ENCODE results near the gene RSRP1.

The RSRP1 gene

GRCh38 chr1:25219661-25220251 is 27.5 kb downstream of the RSRP1 start:
- DNase-seq (ENCODE audit: low read depth in 1 of 2, low spot score in 1 of 2): no peak

DNA sequence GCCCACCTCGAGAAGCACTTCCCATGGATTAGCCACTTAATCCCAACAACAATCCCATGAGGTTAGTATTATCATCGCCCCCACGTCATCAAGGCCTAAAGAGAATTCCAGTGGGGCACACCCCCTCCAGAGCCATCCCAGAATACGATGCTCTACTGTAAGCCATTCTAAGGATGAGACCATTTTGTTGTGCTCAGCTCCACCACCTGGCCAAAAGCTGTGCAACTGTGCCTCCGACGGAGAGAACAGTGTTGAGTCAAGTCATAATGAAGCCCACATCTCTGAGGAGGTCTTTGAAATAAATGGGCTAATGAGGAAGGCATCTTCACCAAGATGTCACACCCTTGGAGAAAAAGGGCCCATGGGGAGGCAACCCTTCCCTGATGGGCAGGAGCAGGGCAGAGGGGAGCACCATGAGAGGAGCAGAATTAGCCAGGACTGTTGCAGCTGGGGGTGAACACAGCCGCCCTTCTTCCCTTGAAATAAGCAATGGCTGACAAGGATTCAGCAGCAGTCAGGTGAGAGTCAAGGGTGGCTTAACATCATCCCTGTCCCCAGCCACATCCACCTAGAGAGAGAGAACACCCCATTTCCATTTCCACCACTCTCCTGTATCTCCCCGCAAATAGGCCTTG is 29.5 kb downstream of the RSRP1 start:
- DNase-seq (ENCODE audit: low read depth in 1 of 2, low spot score in 1 of 2): no peak

- DNase-seq (ENCODE audit: low read depth in 1 of 2, low spot score in 1 of 2): no peak
Observed at GRCh38 chr1:25217015-25217414, 30.2 kb downstream of the RSRP1 start.

DNA sequence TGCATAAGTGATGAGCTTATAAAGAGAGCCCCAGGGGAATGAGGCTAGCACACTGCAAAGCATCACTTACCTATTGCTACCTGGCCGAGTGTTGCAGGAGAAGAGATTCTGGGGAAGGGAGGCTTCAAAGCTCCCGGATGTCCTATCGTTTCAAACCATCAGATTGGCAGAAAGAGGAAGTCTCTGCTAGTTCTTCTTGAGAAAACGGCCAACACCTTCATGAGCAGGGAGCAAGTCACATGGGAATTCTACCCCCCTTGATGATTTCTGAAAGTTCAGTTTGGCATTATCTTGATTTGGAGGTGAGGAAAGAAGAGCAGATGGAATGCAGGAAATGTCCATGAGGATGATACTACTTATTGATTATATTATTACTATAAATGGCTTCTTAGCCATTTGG is 31.1 kb downstream of the RSRP1 start:
- DNase-seq (ENCODE audit: low read depth in 1 of 2, low spot score in 1 of 2): no peak

GRCh38 chr1:25212725-25213124 is 34.5 kb downstream of the RSRP1 start:
- no peak for DNase-seq (ENCODE audit: low read depth in 1 of 2, low spot score in 1 of 2)

DNA sequence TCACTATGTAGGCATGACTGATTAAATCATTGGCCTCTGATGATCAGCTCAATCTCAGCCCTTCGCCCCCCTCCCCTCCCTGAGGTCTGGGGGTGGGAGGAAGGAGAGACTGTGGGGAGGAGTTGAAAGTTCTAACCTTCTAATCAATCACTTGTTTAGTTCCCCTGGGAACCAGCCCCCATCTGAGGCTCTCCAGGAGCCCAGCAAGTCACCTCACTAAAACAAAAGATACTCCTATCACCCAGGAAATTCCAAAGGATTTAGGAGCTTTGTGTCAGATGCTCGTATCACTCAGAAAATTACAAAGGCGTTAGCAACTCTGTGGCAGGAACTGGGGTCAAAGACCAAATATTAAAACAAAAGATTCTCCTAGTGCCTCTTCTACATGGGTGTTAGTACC is 36.5 kb downstream of the RSRP1 start:
- no peak for DNase-seq (ENCODE audit: low read depth in 1 of 2, low spot score in 1 of 2)

- no peak for DNase-seq (ENCODE audit: low read depth in 1 of 2, low spot score in 1 of 2)
Observed at GRCh38 chr1:25209516-25209915, 37.7 kb downstream of the RSRP1 start.

DNA sequence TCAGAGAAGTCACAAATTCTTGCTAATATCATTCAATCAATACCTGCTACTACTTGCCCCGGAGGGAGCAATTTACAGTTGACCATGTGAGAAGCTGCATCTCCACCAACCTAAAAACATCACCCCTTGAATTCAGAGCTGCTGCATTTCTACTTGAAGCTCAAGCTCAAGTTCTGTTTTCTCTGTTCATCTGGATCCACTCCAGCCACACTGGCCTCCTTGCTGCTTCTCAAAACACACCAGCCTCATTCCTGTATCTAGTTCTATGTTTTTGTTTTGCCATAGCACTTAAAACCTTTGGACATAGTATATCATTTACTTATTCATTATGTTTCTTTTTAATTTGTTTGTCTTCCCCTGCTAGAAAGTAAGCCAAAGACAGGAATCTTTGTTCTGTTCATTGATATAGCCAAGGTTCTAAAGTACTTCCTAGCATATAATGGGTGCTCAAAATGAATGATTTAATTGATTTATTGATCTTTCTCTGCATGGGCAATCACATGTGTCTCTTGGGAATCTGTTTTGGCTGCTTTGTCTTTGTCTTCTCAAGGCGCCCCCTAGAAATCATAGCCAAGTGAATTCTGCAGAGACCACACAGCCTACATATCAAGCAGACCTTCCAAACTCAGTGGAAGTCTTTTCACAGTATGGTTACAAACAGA is 38.6 kb downstream of the RSRP1 start:
- DNase-seq (ENCODE audit: low read depth in 1 of 2, low spot score in 1 of 2): no peak

DNA sequence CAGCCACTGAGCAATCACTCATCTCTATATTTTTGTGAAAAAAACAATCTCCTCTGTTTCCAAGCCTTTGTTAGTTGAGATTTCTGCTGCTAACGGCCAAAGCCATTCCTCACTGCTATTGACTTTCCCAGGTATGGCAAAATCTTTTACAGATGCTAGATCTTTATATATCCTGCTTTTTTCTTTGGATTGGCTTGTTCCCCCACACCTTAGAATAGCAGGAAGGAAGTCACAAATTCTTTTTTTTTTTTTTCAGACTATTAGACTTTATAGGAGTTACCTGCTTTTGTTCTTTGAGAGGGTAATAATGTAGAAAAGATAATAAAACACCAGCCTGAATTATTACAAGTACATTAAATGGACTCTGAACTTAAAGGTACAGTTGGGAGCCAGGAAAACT is 39.2 kb downstream of the RSRP1 start:
- DNase-seq (ENCODE audit: low read depth in 1 of 2, low spot score in 1 of 2): no peak

DNA sequence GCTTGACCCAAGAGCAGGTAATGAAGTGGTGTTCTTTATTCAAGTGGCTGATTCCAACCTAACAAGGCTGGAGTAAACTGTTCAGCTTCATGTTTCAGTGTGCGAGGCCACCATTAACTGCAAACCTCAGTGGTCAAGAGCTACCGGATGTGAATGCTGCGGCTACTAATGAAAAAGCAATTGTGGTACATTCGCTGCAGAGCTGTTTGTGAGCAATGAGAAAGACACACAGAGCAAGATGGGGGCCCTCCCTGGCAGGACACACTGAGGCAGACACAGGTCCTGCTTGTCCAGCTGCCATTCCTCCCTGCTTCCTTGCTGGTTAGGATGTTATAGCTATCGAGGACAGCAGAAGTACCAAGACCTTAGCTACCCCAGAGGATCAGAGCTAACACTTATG is 41.1 kb downstream of the RSRP1 start:
- no peak for DNase-seq (ENCODE audit: low read depth in 1 of 2, low spot score in 1 of 2)

DNA sequence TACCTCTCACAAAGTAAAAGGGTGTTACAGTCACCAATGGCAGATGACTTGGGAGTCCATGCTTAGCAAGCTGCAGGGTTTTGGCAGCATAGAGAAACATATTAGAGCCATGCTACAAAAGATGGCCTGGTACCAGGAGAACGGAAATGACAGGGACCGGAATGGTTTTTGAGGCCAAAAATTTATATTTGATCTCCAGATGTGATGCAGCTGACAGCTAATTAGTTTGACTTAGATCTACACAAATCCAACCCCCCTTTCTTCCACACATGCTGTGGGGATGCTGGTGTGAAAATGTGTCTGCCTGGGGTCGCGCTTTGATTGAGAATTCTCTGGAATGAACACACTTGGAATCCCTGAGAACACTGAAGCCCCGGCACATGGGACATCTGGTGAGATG is 41.5 kb downstream of the RSRP1 start:
- DNase-seq (ENCODE audit: low read depth in 1 of 2, low spot score in 1 of 2): no peak

DNA sequence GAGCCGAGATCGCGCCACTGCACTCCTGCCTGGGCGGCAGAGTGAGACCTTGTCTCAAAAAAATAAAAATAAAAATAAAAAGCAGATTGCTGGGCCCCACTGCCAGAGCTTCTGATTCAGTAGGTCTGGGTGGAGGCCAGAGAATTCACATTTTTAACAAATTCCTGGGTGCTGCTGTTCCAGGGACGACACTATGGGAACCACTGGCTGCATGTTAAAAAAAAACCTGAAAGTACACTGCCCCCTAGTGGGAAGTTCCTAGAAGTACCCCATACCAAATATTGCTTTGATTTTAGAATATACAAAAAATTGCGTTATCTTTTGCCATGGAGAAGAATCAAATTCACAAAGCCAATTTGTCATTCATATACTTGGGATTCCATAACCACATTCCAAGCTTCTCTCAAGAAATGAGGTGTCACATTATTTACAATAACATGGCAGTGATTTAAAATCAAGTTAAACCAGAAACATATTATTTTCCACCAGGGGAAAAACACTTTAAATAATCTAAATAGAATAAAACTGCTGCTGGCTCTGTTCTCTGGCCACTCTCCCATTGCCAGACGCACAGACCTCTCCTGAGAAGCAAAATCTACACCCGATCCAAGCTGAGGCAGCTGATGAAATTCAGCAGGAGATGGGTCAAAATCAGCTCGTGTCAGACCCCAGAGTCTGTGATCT is 42.3 kb downstream of the RSRP1 start:
- no peak for DNase-seq (ENCODE audit: low read depth in 1 of 2, low spot score in 1 of 2)

GRCh38 chr1:25201006-25201405 is 46.2 kb downstream of the RSRP1 start:
- no peak for DNase-seq (ENCODE audit: low read depth in 1 of 2, low spot score in 1 of 2)

GRCh38 chr1:25199819-25200620 is 47.2 kb downstream of the RSRP1 start:
- no peak for DNase-seq (ENCODE audit: low read depth in 1 of 2, low spot score in 1 of 2)

DNA sequence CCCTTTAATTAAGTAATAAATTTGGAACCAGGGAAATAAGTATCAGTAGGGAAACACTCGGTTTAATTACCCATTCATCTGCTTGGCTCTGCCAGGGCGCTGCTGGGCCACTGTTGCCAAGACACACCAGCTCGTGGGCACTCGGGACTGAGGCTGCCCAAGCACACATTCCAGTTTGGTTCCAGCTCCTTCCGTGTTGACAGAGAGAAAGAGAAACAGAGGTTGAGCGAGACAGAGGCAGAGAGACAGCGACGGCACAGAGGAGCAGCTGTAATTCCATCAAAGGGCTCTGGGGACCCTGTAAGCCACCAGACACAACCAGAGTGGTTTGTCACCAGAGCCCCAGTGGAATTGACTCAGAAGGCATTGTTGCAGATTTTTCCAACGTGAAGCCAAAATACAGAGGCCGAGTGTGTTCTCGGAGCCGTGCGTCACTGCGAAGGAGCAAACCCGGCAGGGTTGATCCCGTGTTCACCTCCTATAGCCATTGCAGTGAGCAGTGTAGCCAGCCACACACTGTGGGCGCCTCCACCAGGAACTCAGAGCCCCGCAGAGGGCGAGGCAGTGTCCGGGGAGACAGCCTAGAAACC is 48.5 kb downstream of the RSRP1 start:
- no peak for DNase-seq (ENCODE audit: low read depth in 1 of 2, low spot score in 1 of 2)

- no peak for DNase-seq (ENCODE audit: low read depth in 1 of 2, low spot score in 1 of 2)
Observed at GRCh38 chr1:25197982-25198662, 49.1 kb downstream of the RSRP1 start.

GRCh38 chr1:25197235-25197975 is 49.8 kb downstream of the RSRP1 start:
- DNase-seq (ENCODE audit: low read depth in 1 of 2, low spot score in 1 of 2): no peak

DNA sequence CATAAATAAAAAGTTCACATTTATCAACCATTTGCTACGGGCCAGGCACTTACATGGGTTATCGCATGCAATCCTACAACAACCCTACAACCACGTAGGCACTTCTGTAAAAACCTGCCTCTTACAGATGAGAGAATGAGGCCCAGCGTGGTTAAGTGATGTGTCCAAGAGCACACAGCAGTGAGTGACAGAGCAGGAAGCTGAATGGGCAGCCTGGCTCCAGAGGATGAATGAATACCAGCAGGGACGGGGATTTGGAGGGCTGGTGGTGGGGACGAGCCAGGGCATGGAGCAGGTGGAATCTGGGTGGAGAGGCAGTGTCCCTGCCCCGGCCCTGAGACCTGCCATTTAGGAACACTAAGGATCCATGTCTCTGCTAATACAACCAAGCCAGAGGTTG is 50.4 kb downstream of the RSRP1 start:
- no peak for DNase-seq (ENCODE audit: low read depth in 1 of 2, low spot score in 1 of 2)

- DNase-seq (ENCODE audit: low read depth in 1 of 2, low spot score in 1 of 2): no peak
Observed at GRCh38 chr1:25195835-25196234, 51.4 kb downstream of the RSRP1 start.

- DNase-seq (ENCODE audit: low read depth in 1 of 2, low spot score in 1 of 2): no peak
Observed at GRCh38 chr1:25194572-25195020, 52.7 kb downstream of the RSRP1 start.

Measured in stimulated activated CD4-positive, alpha-beta T cell treated with anti-CD3 and anti-CD28 coated beads, Interleukin-15, amount 100 ng/mL, for 1 hour (primary cell).